Tibial nerve (tissue), 4 donors: ENCODE measurements around the gene TMEM9.

Experiments
- EP300 ChIP-seq, 2 donors: sonication (generic); formaldehyde crosslinking; IDR thresholded peaks; one replicate each; pipeline ENCODE4 v1.6.1; 2017; ENCODE audit warnings: antibody characterized with exemption in 2 of 2, mild to moderate bottlenecking in 1 of 2
- POLR2A ChIP-seq, 2 donors: fragments of 450-650 bp; IDR thresholded peaks; one replicate each; pipeline ENCODE4 v1.6.1; 2017; ENCODE audit warnings: antibody characterized with exemption in 2 of 2, mild to moderate bottlenecking in 2 of 2, moderate library complexity in 2 of 2
- TF ChIP-seq, protein P1 (sequence below), 5 experiments: fragments of 200-600 bp in 3 of 5; fragments of 450-650 bp in 2 of 5; sonication (generic) in 3 of 5; IDR thresholded peaks; one replicate each; pipeline ENCODE4 v1.5.1; 2016 to 2019; ENCODE audit warnings: antibody characterized with exemption in 5 of 5, mild to moderate bottlenecking in 3 of 5, moderate library complexity in 2 of 5

DNA sequence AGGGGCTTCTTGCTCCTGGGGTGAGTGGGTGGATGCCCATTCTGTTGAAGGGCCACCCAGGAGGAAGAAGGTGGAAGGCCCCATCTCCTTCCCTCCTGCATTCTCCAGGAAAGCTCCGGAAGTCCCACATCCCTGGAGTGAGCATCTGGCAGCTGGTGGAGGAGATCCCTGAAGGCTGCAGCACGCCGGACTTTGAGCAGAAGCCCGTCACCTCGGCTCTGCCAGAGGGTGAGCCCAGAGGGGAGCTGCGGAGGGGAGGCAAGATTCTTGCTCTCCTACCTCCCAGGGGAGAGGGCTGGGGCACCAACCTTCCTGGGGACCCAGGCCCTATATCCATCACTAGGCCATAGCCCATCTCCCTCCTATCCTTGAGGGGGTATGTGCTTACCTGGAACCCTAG, 39.8 kb upstream of the TMEM9 start:
- TF ChIP-seq, protein P1, sequence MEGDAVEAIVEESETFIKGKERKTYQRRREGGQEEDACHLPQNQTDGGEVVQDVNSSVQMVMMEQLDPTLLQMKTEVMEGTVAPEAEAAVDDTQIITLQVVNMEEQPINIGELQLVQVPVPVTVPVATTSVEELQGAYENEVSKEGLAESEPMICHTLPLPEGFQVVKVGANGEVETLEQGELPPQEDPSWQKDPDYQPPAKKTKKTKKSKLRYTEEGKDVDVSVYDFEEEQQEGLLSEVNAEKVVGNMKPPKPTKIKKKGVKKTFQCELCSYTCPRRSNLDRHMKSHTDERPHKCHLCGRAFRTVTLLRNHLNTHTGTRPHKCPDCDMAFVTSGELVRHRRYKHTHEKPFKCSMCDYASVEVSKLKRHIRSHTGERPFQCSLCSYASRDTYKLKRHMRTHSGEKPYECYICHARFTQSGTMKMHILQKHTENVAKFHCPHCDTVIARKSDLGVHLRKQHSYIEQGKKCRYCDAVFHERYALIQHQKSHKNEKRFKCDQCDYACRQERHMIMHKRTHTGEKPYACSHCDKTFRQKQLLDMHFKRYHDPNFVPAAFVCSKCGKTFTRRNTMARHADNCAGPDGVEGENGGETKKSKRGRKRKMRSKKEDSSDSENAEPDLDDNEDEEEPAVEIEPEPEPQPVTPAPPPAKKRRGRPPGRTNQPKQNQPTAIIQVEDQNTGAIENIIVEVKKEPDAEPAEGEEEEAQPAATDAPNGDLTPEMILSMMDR (IDR thresholded peaks at IDR 0.05): no peak
- TF ChIP-seq POLR2A (IDR thresholded peaks at IDR 0.05) (no peak), EP300 (IDR thresholded peaks at IDR 0.05) (no peak)
